Esophagus muscularis mucosa (tissue), 3 donors: ENCODE measurements around the gene CLTA.

Source experiments
- CTCF ChIP-seq, 3 experiments: fragments of 200-600 bp in 2 of 3; fragments of 450-650 bp in 1 of 3; sonication (generic) in 2 of 3; IDR thresholded peaks; one replicate each; pipeline ENCODE4 v1.5.1; 2017 to 2019; ENCODE audit warnings: antibody characterized with exemption in 3 of 3, mild to moderate bottlenecking in 2 of 3, moderate library complexity in 1 of 3
- EP300 ChIP-seq: sonication (generic); formaldehyde crosslinking; IDR thresholded peaks from one replicate; pipeline ENCODE4 v1.6.1; 2017; ENCODE audit warnings: antibody characterized with exemption

GRCh38 chr9:36218411-36218901, 27.7 kb downstream of the CLTA start:
- TF ChIP-seq CTCF (IDR thresholded peaks at IDR 0.05) (no peak), EP300 (no peak)
